HFF-Myc (cell line): ENCODE measurements around the gene TAF11.
"Not testable (repeated sequence)": the region's sequence is repeated elsewhere in the genome, so short reads cannot be mapped to it uniquely, and the experiment has no call there.

Source experiments
- DNase-seq: peaks from one replicate; pipeline ENCODE4 v3.0.0-alpha.2; 2011; ENCODE audit warnings: low read depth; ENCODE audit errors: extremely low read depth
- H3K4me3 ChIP-seq: replicated peaks from 2 replicates; pipeline ENCODE4 v1.5.1; 2011; ENCODE audit warnings: low read depth, mild to moderate bottlenecking, control low read depth, low read length
- TF ChIP-seq, protein P1 (sequence below): IDR thresholded peaks from 2 replicates; pipeline ENCODE4 v1.5.1; 2012; ENCODE audit warnings: mild to moderate bottlenecking, low read depth, low read length, control low read depth; ENCODE audit errors: missing control alignments

Gene TAF11

DNA sequence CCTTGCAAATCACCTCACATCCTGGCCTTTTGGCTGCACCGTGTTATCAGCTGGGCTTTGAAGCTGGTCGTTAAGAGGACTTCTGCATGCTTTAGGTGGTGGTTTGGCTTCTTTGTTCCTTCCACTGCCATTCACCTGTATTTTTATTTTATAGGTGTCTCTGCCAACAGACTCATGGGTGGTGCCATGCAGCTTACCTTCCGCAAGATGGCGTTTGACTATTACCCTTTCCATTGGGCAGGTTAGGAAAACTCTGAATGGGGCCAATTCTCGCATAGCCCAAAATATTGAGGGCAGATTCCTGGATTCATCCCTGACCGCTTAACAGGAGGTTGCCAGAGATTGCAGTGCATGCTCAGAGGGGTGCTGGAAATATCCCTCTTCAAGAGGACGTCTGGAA lies 32.4 kb downstream of the TAF11 start:
- DNase-seq, result no peak
- TF ChIP-seq, protein P1, sequence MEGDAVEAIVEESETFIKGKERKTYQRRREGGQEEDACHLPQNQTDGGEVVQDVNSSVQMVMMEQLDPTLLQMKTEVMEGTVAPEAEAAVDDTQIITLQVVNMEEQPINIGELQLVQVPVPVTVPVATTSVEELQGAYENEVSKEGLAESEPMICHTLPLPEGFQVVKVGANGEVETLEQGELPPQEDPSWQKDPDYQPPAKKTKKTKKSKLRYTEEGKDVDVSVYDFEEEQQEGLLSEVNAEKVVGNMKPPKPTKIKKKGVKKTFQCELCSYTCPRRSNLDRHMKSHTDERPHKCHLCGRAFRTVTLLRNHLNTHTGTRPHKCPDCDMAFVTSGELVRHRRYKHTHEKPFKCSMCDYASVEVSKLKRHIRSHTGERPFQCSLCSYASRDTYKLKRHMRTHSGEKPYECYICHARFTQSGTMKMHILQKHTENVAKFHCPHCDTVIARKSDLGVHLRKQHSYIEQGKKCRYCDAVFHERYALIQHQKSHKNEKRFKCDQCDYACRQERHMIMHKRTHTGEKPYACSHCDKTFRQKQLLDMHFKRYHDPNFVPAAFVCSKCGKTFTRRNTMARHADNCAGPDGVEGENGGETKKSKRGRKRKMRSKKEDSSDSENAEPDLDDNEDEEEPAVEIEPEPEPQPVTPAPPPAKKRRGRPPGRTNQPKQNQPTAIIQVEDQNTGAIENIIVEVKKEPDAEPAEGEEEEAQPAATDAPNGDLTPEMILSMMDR, result no peak
- H3K4me3 ChIP-seq, result no peak overlapping the region

DNA sequence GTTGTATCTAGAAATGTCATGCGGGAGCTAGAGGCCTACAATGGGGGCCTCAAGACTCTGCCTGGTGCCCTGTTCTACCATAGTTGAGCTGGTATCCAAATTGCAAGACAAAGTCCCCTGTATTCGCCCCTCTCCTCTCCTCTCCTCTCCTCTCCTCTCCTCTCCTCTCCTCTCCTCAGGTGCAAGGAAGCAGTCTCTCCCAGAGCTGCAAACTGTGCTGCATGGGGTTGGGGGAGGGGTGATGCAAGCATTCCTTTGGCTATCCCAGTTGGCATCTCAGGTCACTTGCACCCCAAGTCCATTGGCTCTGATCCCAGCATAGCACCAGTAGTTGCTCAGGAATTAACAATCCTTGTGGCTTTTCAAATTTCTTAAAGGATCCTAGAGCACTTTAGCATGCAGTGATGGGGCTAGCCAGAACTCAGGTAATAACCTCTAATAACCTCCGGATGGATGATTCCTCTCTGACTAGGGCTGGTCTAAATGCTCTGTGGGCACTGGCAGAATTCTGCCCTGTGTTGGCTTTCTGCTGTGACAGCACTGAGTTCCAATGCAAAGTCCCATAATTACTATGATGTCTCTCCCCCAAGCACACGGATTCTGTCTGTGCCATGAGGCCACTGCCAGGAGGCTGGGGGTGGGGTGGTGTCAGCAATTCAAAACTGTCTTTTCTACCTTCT lies 35.3 kb downstream of the TAF11 start:
- no peak for DNase-seq
- TF ChIP-seq, protein P1, result no peak
- no peak overlapping the region for H3K4me3 ChIP-seq

DNA sequence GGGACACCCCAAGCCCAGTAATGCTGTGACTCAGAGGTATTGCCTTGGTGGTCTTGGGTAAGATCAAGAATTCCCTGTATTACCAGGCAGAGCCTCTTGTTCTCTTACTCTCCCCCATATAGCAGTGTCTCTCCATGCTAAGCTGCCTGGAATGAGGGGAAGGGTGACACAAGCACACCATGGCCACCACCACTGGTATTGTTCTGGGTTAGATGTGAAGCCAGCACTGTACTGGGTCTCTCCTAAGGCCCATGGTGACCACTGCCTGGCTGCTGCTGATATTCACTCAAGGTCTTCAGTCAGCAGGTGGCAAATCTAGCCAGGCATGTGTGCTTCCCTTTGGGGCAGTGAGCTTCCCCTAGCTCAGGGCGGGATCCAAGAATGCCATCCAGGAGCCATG lies 36.5 kb downstream of the TAF11 start:
- no peak for DNase-seq
- H3K4me3 ChIP-seq, result no peak overlapping the region
- TF ChIP-seq, protein P1, result no peak

DNA sequence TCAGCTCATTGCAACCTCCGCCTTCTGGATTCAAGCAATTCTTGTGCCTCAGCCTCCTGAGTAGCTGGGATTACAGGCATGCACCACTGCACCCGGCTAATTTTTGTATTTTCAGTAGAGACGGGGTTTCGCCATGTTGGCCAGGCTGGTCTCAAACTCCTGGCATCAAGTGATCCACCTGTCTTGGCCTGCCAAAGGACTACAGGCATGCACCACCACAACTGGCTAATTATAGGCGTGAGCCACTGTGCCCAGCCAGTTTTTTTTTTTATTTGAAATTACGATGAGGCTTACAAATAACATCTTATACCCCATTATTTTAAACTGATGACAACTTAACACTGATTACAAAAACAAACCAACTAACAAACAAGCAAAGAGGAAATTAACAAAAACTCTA lies 38.8 kb downstream of the TAF11 start:
- DNase-seq, H3K4me3 ChIP-seq: not testable (repeated sequence)

DNA sequence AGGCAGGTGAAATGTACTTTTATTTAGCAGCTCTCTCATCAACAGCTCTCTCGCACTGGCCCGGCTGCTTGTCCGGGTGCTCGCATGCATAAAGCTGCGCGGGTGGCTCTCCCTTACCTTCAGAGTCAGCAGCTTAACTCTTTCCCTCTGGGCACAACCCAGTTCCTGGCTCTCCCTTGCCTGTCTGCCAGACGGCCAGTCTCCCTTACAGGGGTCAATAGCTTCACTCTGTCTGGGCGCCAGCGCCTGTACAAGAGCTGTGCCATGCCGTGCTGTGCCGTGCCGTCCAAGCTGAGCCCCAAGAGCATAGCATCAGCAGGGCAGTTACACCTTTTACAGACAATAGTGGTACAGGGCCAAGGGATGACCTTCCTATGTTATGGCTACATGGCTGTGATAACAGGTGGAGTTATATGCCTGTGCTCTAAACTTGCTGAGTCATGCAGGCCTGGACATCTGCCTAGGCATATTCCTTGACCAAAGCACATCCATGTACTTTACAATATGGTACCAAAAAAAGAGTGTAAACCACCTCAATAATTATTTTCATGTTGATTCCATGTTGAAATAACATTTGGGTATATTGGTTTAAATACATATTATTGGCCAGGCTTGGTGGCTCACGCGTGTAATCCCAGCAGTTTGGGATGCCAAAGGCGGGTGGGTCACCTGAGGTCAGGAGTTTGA lies 48.0 kb downstream of the TAF11 start:
- no peak for DNase-seq
- H3K4me3 ChIP-seq, result no peak overlapping the region
- TF ChIP-seq, protein P1, result no peak

DNA sequence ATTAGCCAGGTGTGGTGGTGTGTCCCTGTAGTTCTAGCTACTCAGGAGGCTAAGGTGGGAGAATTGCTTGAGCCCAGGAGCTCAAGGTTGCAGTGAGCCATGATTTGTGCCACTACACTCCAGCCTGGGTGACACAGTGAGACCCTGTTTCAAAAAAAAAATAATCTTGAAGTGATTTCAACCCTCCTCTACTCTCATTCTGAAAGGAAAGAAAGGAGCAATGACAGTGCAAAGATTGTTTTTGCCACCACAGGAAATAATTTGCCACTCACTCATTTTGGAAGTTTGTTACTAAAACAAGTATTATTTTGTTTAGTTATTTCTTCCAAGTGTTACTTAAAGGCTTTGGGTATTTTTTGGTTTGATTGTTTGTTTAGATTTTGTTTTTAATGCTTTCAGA lies 50.3 kb downstream of the TAF11 start:
- TF ChIP-seq, protein P1, result no peak
- H3K4me3 ChIP-seq, result no peak overlapping the region
- DNase-seq, result no peak

DNA sequence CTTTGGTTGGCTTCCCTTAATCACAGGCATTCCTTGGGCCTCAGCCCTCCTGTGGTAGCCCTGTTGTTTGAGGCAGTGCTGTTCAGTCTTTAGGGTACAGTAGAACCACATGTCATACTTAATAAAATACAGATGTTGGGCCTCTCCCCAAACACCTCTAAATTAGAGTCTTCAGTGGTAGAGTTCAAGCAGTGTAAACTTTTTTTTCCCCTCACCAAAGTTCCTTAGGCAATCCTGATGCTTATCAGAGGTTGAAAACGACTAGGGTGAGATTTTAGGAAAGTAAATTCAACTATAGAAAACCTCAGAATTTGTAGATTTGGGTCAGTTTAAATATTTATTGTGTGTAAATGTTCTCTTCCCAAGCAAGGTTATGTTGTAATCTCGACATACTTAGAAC lies 51.4 kb downstream of the TAF11 start:
- no peak overlapping the region for H3K4me3 ChIP-seq
- TF ChIP-seq, protein P1, result no peak
- DNase-seq, result no peak
